ENCODE data around the gene CDS2.

Gene CDS2

DNA sequence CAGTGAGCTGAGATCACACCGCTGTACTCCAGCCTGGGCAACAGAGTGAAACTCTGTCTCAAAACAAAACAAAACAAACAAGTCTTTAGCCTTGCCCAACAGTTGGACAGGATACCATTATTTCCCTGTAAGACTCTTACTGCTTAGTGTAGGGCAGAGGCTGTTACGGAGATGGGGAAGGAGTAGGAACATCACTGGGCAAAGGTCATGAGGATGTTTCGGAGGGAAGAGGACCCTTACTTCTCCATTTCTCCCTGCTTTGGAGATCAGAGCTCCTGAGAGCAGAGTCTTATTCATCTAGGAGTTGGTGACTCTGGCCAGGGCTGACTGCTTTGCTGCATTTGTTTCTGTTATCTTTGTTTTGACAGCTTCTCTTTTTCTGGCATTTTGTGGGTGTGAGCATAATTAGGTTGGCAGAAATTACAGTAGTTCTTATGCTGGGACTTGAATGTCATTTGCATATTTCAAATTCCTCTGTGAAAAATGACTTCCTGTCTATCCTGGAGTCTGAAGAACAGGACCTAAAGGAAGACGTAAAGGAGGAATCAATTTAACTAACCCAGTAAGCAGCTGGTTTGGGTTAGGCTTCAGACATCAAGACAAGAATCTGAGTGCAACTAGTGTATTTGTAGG lies 89.0 kb downstream of the CDS2 start:
- DNase-seq = no peak

DNA sequence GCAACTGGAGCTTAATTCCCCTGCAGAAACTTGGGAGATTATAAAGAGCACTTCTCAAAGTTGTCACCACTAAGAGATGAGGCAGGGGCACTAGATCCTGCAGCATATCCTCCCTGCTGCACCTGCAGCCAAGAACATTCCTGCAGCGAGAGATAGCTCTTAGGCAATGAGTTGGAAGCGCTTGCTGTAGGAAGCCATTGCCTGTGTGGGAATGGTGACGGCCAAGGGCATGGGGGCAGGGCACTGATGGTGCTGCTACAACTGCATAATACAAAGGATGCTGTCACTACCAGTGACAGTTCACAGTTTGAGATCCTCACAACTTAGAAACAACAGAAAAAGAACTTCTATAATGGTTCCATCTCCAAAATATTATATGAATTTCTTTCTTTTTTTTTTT lies 89.9 kb downstream of the CDS2 start:
- DNase-seq = no peak

DNA sequence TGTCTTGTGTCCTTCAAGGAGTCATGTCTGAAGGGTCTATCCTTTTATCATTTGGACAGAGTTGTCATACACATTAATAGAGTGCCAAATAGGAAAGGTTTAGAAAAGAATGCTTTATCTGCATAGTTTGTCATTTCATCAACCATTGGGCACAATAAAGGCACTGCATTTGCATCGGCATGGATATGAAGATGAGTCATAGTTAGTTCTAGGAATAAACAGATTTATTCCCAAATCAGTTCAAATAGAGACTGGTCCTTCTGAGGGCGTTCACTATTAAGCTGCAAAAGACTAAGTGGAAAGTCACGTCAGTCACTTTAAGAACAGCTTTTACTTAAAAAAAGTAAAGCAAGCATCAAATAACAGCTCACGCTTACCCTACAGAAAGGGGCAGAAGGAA lies 90.8 kb downstream of the CDS2 start:
- DNase-seq = no peak

DNA sequence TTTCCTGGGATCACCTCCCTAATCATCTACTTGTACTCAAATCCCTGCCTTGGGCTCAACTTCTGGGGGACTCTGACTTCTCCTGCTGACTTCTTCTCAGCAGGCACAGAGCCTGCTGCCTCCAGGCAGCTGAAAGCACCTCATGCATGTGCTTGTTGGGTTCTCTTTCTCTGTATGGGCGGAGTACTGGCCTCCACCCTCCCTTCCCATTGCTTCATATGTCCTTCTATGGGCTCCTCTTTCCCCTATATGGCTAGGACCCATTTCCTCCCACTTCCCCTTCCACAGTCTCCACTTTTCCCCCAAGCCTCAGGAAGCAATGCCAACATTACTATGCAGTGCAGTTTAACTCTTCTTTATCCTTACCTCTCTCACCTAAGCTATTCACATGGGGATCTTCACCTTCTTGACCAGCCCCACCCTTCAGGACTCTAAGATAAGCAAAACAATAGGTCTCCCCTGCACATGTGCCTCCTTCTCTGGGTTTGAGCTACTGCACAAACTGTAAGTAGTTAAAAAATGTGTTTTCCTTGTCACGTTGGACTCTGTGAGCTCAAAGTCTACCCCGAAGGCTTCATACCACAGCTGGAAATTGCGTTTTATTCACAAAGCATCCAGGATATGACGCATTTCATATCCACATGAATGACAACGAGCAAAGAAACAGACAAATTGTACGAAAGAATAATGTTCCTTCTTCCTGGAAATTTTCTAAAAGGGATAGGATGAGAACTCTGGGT lies 93.7 kb downstream of the CDS2 start:
- no peak for DNase-seq

DNA sequence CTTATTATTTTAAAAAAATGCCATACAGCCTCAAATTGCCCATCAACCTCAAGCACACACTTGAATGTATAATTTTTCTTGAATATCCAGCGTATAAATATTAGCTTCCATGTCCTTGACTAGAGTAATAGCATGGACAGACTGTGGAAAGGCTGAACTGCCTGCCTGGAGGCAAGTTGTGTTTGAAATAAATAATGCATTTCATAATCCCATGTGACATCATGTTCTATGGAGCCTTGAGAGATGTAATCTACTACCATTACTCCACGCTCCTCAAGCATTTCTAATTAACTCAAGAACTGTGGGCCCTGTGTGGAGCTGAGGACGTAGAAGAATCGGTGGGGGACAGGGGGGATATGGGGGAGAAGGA lies 94.2 kb downstream of the CDS2 start:
- DNase-seq = no peak

DNA sequence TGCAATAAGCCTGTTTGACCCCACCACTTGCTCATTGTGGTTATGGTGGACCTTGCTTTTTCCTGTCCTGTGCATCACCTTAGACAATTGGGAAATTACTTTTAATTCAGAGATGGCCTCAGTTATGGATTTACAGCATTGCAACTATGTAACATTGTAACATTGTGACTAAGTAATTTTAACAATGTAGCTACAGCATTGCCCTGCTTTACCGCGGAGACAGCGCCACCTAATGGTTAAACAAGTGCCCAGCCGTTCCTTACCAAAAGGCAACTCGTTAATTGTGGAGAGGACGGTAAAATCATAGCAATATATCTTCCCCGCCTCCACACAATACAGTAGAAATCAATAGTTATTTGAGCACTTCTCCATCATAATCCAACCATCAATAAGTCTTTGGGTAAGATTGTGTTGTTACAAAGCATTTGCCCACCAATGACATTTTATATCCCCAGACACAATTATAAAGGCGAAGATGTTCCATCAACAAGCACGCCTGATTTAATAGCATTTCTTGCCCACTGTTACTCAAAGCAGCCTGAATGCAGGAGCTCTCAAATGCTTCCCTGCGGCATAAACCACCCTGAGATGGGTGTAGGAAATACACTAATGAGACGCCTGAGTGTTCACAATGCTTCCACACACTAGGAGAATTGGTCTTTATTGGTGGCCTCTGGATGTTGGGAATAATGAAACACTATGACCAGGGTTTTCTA lies 96.3 kb downstream of the CDS2 start:
- DNase-seq = peak; percentile 32 to 34

DNA sequence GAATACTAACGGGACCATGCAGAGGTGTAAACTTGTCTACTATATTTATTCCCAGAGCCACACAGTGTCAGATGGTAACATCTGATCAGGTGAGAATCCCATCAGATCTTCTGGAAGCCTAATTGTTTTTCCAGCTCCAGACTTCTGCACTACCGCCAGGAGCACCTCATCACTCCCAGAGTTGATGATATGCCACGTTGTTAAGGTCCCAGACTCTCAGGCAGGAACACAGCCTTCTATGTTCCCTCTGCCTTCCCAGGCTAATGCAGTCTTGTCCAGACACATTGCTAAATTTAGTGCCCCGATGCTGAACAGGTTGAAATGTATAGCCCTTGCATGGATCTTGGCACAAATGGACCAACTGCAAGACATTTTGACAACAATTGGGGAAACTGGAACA lies 103.7 kb downstream of the CDS2 start:
- DNase-seq = no peak

DNA sequence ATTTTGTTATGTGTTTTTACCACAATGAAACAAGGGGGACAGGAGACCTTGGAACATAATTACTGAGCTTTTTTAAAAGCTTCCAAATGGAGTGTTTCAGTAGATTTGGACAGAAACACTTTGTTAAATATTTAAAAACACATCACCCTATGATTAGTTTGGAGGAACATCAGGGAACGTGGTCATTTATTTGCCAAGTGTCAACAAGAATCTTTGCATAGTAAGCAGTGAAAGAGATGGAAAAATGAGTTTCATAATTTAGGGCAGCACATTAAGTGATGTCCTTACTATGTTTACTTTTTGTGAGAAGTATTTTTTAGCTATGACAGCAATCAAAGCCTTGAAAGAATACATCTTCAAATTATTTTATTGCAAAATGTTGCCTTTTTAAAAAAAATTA lies 107.3 kb downstream of the CDS2 start:
- DNase-seq = no peak

DNA sequence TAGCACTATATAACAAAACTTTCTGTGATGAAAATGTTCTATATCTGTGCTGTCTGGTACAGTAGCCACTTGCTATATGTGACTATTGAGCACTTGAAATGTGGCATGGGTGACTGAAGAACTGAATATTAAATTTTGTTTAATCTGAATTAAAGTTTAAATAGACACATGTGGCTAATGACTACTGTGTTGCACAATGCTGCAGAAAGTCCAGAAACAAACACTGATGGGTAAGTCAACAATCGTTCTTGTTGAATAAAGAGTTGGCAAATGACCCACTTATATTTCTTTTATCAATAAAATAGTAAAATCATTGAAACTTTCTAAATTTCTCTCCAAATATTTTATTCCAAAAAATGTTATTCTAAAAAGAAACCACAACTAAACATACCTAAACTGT lies 108.2 kb downstream of the CDS2 start:
- no peak for DNase-seq
